Hematopoietic multipotent progenitor cell treated with erythropoietin and hydrocortisone succinate and interleukin-3 and kit ligand, for 15 days (in vitro differentiated cells): ENCODE data around the gene NET1.
A peak's percentile ranks its signal among the peaks of the same experiment; 100 is the strongest.

Source experiments
- DNase-seq: peaks from one replicate; pipeline ENCODE4 v3.0.0-alpha.2; 2015; ENCODE audit warnings: low spot score

NET1 gene

DNA sequence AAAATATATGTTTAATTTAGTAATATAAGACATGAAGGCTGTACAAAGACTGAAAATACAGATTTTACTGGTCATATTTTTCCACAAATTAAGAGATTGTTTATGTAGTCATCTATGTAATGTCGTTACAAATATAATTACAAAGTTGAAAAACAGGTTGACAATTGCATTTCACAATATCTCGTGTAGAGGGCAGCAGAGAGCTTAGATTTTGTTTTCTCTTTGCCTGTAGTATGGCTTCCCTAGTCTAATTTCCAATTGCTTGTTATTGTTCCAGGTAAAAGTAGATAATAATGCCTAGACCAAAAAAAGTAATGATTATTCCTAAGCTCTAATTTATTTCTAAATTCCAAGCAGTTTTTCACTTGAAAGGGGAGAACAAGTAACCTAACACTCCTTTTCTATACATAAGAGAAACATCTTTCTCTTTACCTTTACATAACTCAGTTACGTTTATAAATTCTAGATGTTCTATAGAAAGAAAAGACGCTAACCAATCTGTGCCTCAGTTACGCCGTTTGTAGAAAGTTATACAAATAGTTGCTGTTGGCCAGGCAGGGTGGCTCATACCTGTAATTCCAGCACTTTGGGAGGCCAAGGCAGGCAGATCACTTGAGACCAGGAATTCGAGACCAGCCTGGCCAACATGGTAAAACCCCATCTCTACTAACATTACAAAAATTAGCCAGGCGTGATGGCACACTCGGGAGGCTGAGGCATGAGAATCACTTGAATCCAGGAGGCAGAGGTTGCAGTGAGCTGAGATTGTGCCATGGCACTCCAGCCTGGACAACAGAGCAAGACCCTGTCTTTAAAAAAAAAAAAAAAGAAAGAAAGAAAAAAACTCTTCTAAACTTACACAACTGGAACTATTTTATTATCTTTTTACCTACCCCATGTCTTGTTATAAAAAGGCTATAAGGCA lies 30.0 kb downstream of the NET1 start:
- DNase-seq, result peak; percentile 86

DNA sequence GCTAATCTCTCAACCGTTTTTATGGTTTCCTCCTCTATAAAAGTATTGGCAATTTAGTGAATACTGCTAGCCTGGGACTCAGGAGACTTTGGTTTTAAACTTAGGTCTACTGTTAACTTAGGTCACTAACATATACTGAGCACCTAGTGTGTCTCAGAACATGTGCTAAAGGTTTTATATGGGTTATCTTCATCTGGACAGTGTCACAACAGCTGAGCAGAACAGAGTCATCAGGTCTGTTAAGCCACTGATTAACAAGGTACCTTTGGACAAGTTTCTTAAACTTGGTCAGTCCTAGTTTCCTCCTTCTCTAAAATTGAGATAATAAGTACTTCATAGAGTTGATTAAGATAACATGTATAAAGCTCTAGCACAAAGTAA lies 30.6 kb downstream of the NET1 start:
- peak; percentile 55 for DNase-seq

DNA sequence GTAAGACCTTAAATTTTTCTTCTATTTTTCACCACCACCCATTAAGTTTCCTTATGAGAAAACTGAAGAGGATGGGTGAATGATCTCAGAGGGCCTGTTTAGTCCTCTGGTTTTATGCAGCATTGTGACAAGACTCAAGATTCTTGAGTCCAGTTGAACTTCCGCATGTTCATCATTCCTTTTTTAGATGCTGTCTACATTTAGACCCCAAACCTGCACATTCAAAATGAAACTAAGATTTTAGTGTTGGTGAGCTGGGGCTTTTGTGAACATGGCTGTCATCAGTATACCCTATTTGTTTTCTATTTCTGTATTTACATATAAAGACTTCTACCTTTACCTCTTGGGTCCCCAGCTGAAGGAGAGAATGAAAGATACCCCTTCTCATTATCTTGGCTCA lies 31.1 kb downstream of the NET1 start:
- DNase-seq, result no peak

DNA sequence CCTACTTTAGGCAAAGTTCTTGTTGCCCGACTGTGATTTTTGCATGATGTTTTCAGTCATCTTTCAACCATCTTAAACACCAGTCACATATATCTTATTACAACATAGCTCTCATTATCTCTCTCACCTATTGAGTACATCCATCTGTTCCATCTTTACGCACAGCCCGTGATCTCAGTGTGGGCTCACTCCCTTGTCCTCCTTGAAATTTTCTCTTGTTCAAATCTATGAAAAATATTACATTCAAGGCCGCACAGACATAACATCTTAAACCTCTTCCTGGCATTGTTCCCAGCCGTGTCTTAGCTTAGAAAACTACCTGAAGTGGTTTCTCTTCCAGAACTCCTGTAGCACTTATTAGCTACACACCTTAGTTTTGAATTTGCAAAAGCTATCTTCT lies 32.6 kb downstream of the NET1 start:
- DNase-seq, result no peak

DNA sequence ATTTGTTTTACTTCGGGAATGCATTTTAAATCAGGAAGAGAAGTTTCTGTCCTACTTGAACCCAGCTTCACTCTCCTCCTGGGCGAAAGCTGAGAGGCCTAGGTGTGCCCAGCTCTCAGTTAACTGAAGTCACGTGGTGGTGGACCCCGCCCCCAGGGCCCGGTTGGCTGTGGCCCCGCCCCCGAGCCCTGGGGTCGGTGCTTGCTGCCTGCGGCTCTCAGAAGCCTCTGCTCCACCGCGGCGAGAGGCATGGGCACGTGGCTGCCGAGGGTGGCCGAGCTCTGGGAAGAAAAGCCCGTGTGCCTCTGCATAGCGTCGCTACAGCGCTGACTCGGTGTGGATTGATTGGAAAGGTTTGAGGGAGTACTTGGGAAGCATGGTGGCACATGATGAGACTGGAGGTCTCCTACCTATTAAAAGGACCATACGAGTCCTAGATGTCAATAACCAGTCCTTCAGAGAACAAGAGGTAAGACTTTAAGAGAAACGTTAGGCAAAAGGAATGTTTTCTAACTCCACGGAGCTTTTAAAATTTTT lies 34.1 kb downstream of the NET1 start:
- DNase-seq, result peak; percentile 92

DNA sequence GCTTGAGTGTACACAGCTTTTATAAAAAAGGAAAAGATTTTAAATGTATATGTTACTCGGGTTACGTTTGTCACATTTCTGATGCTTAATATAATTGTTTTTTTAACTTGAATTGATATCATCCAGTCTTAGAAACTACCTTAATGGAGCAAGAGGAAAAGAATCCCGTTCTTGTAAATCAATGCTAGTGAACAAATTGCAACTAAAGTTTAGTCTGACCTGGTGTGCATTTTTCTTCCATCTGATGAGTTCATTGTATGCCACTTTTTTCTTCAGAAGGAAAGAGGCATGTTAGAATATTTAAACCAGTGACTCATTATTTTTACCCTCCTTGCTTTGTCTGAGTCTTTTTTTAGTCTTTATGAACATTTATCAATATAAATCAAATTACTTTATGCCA lies 34.7 kb downstream of the NET1 start:
- peak; percentile 30 for DNase-seq

DNA sequence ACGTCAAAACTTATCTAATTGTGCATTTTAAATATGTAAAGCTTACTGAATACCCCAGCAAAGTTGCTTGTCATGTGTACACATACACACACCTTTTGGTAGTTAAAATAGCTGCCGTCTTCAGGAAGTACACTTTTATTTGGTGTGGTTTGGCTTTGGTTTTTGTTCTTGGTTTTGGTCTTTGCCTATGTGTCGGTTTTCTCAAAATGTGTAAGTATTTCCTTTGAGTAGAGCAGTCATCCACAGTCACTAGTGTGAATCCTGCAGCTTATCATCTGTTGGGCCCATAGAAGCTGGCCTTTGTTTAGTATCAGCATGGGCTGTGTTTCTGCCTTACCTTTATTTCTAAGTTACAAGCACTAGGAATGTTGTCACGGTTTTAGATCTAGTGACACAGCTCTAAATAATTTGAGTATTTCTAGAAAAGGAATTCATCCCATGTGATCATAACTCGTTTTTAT lies 35.3 kb downstream of the NET1 start:
- DNase-seq, result peak; percentile 26

DNA sequence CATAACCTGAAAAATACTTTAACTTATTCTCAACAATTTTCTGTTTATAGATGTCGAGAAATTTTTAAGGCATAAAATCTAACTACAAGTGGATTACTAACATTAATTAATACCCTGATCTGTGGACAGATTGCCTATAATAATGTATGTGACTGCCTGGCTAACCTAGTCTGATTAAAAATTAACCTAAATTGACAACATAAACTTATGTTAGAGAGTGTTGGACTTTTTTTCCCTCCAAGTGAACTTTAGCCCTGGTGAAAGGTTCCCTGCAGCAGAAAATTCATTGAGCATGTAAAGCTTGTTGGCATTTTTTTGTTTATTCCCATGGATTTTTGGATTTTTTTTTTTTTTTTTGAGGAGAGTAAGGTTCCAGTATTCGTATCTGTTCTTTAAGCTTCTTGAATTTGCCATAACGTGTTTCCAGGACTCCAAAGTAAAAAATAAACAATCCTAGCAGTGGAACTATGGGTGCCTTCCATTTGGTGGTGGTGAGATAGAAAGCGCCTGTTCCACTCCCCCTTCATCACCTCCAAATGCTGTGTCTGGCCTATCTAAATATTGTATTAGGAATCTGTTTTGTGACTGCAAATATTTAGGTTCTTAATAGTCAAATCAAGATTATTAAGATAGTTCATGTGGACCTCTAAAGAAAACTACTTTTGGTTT lies 36.1 kb downstream of the NET1 start:
- DNase-seq, result no peak

DNA sequence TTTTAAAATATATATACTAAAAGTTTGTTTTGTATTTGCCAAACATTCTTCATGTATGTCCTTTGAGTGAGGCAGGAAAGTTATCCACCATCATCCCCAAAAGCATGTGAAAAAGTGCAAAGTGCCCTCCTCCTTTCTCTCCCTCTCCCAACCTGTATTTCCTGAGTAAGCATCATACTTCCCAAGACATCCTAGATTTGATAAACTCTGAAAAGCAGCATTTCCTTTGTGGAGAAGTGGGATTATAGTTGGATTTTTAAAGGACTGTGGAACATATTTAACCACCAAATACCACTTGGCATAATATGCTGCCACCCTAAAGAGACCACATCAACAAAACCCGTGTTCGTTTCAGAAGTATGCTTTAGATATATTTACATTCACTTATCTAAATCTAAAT lies 36.9 kb downstream of the NET1 start:
- no peak for DNase-seq

DNA sequence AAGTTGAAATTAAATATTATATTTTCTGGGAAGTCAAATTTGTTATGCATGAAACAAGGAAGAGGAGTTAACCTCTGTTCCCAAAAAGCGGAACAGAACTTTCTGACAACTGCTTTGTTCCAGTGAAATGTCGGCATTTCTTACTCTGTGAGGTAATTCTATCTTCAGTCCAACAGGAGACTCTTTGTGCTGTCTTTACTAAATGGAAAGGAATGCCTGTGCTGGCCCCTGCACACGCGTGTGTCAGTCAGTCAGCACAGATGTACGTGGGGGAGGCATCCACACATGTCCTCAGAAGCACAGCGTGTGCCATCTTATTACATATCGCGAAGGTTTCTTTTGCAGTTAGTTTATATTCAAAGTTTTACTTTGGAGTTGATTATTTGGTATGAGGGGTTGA lies 37.5 kb downstream of the NET1 start:
- DNase-seq, result peak; percentile 15

DNA sequence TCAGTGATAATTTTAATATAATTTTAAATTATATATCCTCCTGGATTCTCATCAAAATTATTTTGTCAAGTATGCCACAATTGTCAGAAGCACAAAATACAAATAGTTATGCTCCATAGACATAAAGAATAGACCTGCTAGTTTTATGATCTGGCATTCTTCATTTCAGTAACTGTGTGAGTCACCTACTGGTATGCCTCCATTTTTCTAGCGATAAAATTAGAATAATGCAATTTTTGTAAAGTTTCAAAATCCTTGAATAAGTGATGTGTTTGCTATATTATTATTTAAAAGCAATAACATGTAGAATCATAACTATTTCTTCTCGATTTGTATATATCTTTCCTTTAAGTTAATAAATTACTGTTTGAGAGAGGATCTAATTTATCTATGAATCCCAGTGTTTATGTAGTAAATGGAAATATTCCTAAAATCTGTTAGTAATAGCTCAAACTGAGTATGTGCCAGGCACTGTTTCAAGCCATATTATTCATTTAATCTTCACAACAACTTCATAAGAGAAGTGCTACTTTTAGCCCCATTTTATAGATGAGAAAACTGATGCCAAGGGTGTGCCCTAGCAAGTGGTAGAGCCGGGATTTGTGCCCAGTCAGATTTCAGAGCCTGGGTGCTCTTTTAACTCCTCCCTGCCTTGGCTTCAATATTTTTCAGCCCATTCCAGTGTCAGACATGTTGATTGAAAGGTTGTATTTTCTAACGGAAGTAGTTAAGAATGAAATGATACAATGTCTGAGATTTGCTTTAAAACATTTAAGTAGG lies 38.4 kb downstream of the NET1 start:
- no peak for DNase-seq

DNA sequence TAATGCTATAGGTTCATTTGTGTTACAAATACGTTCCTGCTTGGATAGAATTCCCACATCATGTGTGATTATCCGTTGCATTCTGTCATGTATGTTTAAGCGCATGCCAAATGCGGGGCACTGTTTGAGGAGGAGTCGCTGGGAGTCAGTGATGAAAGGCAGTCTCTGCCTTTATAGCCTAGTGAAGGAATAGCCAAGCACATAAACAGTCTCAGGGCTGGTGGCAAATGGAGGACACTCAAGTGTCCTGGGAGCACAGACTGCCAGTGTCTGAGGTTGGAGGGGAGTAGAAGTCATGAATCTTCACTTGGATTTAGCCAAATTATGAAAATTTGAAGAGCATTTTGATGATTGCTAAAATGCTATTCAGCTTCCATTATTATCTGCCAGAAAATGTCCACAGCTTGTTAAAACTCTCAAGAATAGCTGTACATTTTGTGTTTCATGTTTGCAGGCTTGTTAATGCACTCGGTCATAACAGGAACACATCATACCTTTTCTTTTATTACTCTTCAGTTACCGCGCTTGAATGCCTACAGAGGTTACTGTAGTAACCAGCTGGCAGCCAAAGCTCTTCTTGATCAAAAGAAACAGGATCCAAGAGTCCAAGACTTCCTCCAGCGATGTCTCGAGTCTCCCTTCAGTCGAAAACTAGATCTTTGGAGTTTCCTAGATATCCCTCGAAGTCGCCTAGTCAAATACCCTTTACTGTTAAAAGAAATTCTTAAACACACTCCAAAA lies 41.6 kb downstream of the NET1 start:
- DNase-seq, result no peak

DNA sequence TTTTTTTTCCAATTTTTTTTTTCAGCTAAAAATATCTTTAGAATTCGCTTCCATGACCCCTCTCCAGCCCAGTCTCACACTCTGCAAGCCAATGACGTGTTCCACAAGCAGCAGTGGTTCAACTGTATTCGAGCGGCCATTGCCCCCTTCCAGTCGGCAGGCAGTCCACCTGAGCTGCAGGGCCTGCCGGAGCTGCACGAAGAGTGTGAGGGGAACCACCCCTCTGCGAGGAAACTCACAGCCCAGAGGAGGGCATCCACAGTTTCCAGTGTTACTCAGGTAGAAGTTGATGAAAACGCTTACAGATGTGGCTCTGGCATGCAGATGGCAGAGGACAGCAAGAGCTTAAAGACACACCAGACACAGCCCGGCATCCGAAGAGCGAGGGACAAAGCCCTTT lies 44.2 kb downstream of the NET1 start:
- DNase-seq, result no peak

DNA sequence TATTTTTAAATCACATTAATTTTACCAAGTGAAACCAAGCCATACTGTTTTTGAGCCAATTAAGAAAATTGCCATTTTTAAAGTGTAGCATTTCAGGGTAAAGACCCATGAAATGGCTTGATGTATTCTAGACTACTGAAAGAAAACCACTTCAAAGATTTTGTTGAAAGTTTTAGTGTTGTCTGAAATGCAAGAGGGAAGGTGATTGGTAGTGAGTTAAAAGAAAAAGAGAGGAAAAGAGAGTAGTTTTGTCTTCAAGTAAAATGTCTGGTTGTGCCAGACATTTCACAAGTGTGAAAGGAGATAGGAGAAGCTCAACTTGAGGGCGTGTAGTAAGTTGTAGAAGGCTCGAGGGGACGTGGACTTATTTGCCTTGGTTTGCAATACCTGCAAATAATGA lies 45.4 kb downstream of the NET1 start:
- no peak for DNase-seq

DNA sequence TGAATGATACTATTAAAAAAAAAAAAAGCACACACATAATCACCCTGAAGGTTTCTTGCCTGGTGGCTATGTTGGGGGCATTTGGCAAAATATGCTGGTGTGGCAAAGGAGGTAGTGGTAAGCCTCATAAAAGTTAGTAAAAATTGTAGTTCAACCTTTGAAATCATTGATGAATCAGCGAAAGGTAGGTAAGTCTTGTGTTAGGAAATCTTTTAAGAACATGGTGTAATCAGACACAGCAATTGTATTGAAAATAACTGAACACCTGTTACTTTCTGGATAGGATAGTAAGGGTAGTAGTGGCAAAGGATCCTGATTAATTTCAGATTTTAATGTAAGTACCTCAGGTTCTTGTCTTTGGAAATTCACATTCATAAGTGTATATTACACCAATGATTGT lies 46.1 kb downstream of the NET1 start:
- no peak for DNase-seq

DNA sequence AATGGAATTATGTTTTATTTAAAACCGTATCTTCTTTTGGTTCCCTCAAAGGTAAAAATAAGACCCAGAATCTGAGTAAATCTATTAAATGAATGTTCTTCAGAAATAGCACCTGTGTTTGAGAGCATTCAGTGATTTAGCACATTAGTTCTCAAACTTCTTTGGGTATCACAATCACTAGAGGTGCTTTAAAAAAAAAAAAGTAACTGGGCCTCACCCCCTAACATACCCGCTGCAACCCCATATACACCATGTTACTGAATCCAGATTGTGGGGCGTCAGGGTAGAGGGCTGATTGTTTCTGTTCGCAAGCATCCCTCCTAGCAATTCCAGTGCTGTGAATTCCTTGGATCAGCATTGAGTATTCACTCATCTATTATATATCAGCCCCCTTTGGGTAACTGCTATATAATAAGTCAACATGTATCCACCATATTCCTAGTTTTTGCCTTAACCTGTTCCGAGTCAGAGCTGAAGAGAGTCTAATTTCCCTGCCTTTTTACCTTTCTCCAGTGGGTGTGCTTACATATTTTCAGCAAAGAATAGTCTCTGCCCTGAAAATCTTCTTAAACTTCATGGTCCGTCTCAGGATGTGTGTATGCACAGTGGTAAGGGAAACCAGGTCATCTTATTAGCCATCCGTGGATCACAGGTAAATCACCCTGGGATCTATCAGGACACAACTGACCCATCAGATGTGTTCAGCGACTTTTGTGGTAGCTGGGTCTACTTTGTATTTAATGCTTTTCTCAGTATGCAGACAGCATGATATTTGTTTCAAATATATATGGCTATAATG lies 46.8 kb downstream of the NET1 start:
- no peak for DNase-seq

DNA sequence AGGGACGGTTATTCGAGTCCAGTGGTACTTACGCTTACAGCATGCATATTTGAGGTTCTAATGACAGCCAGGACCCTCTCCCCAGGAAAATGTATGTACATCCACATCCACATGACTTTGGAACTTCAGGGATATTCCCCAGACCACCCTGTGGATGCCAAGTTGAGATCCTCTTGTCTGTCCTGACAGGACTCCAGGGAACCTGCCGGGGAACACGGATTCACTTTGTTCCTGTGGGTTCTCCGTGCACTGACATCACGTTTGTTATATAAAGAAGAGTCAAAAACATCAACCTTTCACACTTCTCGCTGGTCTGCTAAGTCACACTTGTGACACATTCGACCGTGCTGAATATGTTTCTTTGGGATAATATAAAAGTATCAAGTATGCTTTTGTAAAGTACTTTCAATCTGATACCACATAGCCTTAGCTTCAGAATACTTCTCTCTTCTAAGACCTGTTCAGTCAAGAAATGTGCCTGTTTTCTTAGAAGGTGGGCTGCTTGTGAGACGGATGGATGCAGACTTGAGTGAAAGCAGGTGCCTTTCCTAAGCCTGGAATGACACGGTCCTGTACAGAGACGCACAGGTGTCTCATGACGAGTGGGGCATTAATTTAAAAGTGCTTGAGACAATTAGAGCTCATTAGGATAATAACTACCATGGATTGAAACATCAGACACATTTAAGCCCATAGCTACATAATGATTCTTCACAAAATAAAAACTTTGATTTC lies 48.3 kb downstream of the NET1 start:
- no peak for DNase-seq

DNA sequence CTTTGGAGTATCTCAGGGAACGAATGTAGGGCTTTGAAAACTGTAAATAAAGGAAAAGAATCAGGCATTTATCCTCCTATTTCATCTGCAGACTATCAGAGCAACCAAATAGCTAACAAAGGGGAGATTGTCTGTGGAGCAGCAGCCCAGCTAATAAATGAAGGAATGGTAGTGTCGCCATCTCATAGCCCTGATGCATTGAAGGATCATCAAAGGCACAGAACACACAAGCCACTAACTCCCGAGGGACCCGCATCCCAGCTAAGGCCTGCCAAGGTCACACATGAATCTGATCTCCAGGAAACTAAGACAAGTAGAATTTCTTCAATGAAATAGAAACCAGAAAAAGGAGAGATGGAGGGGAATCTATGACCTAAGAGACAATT lies 48.8 kb downstream of the NET1 start:
- DNase-seq, result no peak

DNA sequence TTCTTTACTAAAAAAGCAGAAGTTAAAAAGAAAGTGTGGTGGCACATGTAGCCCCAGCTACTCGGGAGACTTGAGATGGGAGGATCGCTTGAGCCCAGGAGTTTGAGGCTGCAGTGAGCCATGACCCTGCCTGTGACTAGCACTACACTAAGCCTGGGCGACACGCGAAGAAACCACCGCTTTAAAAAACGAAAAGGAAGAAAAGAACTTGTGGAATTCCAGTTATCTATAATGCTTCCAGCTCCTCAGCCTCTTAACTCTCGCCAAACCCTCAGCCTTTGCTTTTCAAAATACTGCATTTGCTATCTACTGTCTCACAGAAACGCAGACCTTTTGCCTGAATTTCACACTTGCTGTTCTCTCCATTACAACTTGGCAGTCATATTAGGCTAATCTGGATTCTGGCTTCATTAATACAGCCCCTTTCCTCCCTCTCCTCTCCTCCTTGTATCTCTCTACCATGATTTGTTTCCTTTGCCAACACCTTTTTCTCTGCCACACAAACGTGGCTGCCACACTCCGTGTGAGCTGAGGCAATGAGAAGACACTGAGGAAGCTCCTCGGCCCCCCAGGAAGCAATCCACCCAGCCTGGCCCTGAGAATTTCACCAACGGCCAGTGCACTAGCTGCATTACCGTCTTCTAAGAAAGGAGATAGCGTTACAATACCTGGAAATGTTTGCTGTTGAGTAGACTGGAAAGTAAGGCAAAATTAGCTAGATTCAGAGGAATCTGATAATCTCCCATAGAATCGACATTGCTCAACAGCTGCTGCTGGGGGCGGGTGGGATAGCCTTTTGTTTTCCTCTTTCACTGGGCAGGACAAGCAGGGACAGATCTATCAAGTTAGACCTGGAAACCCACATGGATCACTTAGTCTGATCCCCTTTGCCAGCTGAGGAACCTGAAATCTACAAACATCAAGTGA lies 49.8 kb downstream of the NET1 start:
- DNase-seq, result peak; percentile 60
